ENCODE results near the gene SLC44A5.
"Not testable (repeated sequence)": the region's sequence is repeated elsewhere in the genome, so short reads cannot be mapped to it uniquely, and the experiment has no call there.

SLC44A5 gene

GRCh38 chr1:75444220-75444619 is 166.7 kb downstream of the SLC44A5 start:
- no peak for DNase-seq

- DNase-seq = no peak
Observed at GRCh38 chr1:75440274-75440673, 170.6 kb downstream of the SLC44A5 start.

- DNase-seq = no peak
Observed at GRCh38 chr1:75438355-75438754, 172.6 kb downstream of the SLC44A5 start.

DNA sequence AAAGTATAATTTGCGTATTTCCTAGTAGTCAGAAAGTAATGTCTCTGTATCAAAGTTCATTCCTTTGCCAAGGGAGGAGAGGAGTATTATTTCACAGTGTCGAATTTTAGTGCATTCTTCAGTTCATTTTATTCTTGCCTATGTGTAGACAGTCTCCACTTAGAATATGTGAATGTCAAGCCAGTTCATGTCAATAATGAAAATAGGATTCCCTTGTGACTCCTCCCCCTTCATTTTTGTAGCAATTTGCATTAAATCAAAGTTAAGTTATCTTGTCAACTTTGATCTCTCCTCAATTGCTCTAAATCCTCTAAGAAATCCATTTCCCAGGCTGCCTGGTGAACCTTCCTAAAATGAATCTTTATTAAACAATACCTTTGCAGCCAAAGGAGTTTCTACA is 179.1 kb downstream of the SLC44A5 start:
- no peak for DNase-seq

DNA sequence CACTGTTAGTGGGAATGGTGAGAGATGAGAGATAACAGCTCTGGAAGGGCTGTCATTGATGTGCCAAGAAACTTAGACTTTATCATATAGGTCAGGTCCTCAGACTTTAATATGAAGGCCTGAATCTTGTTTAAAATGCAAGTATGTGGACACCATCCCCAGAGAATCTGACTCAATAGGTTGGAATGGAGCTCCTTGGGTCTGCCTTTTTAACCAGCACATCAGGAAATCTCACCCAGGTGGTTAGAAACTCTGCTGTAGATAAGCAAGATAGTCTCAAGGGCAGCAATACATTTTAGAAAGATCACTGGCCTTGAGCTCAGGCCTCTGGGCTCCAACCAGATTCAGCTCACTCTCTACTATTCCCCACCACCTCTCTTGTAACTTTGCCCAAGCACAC is 180.4 kb downstream of the SLC44A5 start:
- DNase-seq = no peak

GRCh38 chr1:75426688-75427087 is 184.2 kb downstream of the SLC44A5 start:
- no peak for DNase-seq

DNA sequence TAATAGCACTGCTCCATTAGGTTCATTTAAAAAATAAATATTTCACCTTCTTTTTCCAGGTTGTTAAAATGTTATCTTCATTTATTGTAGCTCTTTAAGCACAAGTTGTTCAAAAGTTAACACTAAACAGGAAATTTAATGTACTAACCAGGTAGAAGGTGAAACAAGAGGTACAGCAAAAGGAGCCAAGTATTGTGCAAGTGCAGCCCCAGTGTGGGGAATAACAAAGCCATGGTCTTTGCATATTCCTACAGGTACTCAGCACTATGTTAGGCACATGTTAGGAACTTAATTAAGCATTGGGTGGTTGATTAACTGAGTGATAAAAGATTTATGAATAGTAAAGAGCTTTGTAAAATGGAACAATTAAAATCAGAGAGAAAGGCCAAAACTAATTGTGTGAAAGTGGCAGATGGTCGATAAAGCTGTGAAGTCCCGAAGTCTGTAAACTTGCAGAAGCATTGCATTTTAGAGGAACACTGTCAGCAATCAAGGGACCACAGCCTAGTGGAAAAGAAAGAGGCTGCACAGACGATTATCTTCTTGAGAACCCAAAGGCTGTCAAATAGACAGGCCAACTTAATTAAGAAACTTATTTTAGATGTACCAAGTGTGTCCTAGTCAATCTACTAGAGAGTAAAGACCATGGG is 185.8 kb downstream of the SLC44A5 start:
- no peak for DNase-seq

- no peak for DNase-seq
Observed at GRCh38 chr1:75423616-75424015, 187.3 kb downstream of the SLC44A5 start.

DNA sequence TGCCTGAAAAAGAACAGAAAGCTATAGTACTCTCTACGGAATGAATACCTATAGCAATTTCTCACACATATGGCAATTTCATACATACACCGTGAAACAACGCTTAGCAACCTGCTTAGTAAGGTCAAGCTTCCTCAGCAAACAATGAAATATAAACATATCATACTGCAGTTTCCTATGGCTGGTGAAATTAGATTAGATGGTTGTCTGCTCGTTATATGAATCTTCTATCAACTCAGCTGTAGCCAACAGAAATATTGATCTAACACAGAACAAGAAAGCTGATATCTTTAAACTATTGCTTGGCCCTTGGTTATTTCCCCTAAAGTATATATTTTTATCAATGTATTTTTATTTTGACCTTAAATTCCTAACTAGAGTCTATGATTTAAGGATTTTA is 187.8 kb downstream of the SLC44A5 start:
- DNase-seq = no peak

GRCh38 chr1:75421371-75421770 is 189.5 kb downstream of the SLC44A5 start:
- no peak for DNase-seq

DNA sequence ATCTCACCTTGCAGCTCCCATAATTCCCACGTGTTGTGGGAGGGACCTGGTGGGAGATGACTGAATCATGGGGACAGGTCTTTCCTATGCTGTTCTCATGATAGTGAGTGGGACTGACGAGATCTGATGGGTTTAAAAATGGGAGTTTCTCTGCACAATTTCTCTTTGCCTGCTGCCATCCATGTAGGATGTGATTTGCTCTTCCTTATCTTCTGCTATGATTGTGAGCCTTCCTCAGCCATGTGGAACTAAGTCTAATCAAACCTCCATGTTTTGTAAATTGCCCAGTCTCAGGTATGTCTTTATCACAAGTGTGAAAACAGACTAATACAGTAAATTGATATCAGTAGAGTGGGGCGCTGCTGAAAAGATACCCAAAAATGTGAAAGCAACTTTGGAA is 195.7 kb downstream of the SLC44A5 start:
- DNase-seq = no peak

GRCh38 chr1:75412616-75413015 is 198.3 kb downstream of the SLC44A5 start:
- no peak for DNase-seq

DNA sequence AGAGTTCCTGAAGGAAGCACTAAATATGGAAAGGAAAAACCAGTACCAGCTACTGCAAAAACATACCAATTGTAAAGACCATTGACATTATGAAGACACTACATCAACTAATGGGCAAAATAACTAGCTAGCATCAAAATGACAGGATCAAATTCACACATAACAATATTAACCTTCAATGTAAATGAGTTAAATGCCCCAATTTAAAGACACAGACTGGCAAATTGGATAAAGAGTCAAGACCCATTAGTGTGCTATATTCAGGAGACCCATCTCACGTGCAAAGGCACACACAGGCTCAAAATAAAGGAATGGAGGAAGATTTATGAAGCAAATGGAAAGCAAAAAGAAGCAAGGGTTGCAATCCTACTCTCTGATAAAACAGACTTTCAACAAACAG is 206.2 kb downstream of the SLC44A5 start:
- not testable (repeated sequence) for DNase-seq

DNA sequence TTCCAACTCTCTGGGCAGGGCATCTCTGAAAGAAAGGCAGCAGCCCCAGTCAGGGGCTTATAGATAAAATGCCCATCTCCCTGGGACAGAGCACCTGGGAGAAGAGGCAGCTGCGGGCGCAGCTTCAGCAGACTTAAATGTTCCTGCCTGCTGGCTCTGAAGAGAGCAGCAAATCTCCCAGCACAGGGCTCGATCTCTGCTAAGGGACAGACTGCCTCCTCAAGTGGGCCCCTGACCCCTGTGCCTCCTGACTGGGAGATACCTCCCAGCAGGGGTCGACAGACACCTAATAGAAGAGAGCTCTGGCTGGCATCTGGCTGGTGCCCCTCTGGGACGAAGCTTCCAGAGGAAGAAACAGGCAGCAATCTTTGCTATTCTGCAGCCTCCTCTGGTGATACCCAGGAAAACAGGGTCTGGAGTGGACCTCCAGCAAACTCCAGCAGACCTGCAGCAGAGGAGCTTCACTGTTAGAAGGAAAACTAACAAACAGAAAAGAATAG is 207.7 kb downstream of the SLC44A5 start:
- DNase-seq = not testable (repeated sequence)

DNA sequence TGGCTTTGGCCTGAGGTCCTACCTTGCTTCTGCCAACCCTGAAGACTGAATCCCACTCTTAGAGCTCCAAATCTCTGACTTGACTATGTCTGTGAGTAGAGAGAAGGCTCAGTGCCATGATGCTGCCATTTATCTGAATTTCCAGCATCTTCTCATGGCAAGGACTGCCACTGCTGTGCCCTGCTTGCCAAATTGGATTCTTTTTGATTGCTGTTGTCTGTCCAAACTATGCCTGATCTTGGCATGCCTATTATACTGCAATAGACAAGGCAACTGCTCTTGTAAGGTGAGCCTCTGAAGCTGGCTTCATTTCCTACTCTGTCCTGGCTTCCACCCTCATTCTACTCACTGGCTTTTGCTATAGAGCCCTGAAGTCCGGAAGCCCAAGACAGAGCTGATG is 210.2 kb downstream of the SLC44A5 start:
- no peak for DNase-seq

- DNase-seq = no peak
Observed at GRCh38 chr1:75396745-75397144, 214.2 kb downstream of the SLC44A5 start.

GRCh38 chr1:75396260-75396659 is 214.7 kb downstream of the SLC44A5 start:
- no peak for DNase-seq

DNA sequence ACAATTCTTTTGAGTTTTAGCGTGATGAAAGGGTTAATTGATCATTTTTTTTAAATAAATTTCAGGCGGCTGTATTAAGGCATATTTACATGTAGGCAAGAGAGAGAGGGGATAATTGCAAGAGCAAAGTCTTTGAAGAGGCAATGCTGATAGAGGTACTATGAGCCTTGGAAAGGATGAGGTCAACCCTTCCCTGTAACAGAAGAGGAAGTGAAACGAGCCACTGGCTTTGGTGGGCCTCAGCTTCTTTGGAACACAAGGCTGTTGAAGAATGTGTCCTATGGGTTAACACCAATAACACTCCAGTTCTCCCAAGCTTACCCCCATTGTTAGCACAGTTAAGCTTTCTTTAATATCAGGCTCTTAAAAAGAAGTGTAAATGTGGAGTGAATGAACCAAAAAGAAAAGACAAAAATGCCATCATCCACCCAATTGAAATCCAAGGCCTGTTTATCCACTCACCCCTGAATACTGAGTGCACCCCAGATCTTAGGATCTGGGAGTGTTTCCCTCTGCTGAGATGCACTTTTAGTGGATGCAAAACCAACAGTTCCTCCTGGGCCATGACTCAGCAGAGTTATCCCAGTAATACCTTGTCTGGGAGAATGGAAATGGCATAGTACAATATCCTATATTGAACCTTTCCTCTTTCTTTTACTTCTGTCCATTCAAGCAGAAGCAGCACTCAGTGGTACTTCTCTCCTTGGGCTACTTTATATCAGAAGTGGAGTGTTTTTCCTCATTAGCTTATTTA is 216.4 kb downstream of the SLC44A5 start:
- no peak for DNase-seq

DNA sequence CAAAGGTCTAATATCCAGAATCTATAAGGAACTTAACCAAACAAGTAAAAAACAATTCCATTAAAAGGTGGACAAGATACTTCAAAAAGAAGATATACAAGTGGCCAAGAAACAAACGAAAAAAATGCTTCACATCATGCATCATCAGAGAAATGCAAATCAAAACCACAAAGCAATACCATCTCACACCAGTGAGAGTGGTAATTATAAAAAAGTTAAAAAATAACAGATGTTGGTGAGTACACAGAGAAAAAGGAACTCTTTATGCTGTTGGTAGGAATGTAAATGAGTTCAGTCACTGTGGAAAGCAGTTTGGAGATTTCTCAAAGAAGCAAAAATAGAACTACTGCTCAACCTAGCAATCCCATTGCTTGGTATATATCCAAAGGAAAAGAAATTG is 218.6 kb downstream of the SLC44A5 start:
- no peak for DNase-seq

DNA sequence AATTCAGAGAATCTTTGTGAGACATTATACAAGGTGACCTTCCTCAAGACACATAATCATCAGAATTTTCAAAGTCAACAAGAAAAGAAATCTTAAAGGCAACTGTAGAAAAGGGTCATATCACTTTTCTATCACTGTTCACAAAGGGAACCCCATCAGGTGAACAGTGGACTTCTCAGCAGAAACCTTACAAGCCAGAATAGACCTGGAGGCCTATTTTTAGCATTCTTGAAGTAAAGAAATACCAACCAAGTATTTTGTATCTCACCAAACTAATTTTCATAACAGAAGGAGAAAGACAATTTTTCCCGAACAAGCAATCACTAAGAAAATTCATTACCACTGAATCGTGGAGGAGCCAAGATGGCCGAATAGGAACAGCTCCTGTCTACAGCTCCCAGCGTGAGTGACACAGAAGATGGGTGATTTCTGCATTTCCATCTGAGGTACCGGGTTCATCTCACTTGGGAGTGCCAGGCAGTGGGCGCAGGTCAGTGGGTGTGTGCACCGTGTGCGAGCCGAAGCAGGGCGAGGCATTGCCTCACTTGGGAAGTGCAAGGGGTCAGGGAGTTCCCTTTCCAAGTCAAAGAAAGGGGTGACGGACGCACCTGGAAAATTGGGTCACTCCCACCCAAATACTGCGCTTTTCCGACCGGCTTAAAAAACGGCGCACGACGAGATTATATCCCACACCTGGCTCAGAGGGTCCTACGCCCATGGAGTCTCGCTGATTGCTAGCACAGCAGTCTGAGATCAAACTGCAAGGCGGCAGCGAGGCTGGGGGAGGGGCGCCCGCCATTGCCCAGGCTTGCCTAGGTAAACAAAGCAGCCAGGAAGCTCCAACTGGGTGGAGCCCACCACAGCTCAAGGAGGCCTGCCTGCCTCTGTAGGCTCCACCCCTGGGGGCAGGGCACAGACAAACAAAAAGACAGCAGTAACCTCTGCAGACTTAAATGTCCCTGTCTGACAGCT is 235.2 kb downstream of the SLC44A5 start:
- DNase-seq = not testable (repeated sequence)

GRCh38 chr1:75373542-75374159 is 237.3 kb downstream of the SLC44A5 start:
- no peak for DNase-seq

- no peak for DNase-seq
Observed at GRCh38 chr1:75366595-75366994, 244.3 kb downstream of the SLC44A5 start.

GRCh38 chr1:75361260-75361659 is 249.7 kb downstream of the SLC44A5 start:
- no peak for DNase-seq
